Prostate gland (tissue), 2 donors: Measurements from ENCODE around the gene ODAM.

Experiments used
- CTCF ChIP-seq, 4 experiments: fragments of 200-600 bp in 2 of 4; fragments of 450-650 bp in 2 of 4; sonication (generic) in 2 of 4; IDR thresholded peaks; 1 replicate in 3 of 4; 2 replicates in 1 of 4; pipeline ENCODE4 v1.5.1; 2016 to 2019; ENCODE audit warnings: antibody characterized with exemption in 4 of 4, mild to moderate bottlenecking in 2 of 4, moderate library complexity in 2 of 4
- POLR2AphosphoS5 ChIP-seq: sonication (generic); formaldehyde crosslinking; IDR thresholded peaks from one replicate; pipeline ENCODE4 v1.6.1; 2017; ENCODE audit warnings: antibody characterized with exemption

GRCh38 chr4:70178075-70178660 lies 17.4 kb upstream of the ODAM start:
- TF ChIP-seq POLR2AphosphoS5 = no peak
- no peak for TF ChIP-seq CTCF (IDR thresholded peaks at IDR 0.05)
